ENCODE results near the gene SMC2.

Gene SMC2

GRCh38 chr9:104104360-104104759, 10.3 kb downstream of the SMC2 start:
- no peak for DNase-seq (ENCODE audit: low read depth in 2 of 2)

DNA sequence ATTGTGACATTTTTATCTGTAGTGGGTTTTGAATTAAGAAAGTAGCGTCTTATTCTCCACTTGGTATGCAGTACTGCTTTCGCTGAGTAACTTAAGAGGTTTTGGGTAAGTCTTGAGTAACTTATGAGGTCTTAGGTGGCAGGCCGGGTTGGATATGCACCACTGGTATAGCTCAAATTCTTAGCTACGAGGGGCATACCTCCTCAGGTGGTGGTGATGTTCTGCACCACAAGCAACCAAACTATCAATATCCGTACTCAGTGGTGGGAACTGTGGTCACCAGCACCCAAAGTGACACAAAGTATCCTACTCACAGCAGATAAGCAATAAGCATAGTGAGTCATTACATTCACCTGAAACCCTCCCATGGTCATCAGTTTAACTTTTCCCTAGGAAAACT, 13.7 kb downstream of the SMC2 start:
- no peak for DNase-seq (ENCODE audit: low read depth in 2 of 2)

GRCh38 chr9:104108315-104108714, 14.2 kb downstream of the SMC2 start:
- DNase-seq (ENCODE audit: low read depth in 2 of 2) = no peak

DNA sequence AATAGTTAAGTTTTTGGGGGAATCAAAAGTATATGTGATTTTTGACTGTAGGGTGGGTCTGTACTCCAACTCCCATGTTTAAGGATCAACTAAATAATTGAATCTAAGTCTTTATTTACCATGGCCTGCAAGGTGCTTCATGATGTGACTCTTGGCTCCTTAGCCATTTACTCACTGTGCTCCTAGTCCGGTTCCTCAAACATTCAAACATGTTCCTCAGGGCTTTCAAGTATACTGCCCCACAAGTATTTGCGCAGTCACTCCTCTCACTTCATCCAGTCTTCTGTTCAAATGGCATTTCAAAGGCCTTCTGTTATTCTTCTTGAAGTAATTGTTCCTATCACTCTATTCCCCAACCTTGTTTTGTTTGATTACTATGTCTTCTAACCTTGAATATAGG, 16.4 kb downstream of the SMC2 start:
- DNase-seq (ENCODE audit: low read depth in 2 of 2) = no peak

DNA sequence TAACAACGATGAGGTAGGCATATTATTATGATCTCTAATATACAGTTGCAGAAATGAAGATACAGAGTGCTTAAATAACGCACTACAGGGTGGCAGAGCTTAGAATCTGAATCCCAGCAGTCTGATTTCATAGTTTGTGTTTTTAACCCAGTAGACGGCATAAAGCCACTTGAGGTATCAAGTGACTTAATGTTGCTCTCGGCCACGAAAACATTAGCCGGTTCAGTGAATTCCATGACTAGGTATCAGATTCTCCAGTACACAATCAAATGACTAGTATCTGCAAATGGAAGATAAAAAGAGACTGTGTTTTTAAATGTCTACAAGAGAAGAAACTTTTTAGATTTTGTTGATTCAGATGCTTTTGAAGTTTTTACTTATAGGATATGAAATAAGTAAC, 24.8 kb downstream of the SMC2 start:
- DNase-seq (ENCODE audit: low read depth in 2 of 2) = no peak

- DNase-seq (ENCODE audit: low read depth in 2 of 2) = no peak
Observed at GRCh38 chr9:104121022-104121421, 26.9 kb downstream of the SMC2 start.

DNA sequence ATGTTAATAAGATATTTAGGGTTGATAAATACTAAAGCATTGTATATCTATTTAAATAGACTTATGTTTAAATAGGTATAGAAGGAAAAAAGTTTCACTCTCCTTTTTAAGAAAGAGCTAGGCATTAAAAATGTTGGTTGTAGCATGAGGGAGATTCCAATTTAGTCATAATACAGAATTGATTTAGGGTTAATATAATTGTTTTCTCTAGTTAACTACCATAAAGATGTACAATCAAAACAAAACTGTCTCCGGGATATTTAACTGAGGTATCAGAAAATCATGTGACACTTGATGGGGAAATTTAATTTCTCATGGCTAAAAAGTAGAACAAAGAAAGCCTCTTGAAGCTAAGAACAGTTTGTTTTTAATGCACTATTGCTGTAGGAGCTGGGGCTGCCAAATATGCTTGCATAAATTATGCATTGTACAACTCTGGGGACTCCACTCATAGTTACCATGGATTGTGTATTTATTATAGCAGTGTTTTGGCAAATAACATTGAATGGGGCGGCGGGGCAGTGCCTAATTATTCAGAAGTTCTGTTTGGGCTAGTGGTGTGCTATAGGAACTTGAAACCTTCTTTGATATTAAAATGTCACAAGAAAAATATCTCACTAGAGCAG, 44.2 kb downstream of the SMC2 start:
- no peak for DNase-seq (ENCODE audit: low read depth in 2 of 2)

DNA sequence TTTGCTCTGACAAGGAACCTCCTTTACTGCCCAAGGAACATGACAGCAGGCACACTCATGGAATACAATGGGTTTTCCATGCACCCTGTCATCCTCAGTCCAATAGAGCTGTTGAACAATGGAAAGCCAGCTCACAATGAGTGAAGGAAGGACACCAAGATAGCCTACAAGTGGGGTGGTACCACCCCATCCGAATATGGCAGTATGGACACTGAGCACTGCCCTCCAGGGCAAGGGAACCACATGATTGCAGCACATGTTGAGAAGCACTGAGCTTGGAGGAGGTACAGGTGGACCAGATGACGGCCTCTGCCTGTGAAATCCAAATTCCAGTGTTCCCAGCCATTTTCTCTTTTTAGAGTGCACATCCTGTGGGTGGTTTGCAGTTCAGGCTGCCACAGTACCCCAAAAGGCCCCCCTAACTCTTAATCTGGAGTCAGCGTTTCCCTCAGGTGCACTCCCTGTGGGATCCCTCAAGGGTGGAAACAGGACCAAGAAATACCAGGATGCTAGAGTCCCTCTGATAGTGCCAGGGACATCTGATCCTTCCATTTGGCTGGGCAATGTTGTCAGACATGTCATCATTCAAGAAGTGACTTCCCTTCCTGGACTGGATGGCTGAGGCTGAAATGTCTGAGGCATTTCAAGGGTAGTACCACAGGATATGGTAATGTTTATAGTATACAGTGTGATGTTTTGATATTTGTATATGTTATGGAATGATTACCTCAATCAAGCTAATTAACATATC, 48.9 kb downstream of the SMC2 start:
- no peak for DNase-seq (ENCODE audit: low read depth in 2 of 2)

DNA sequence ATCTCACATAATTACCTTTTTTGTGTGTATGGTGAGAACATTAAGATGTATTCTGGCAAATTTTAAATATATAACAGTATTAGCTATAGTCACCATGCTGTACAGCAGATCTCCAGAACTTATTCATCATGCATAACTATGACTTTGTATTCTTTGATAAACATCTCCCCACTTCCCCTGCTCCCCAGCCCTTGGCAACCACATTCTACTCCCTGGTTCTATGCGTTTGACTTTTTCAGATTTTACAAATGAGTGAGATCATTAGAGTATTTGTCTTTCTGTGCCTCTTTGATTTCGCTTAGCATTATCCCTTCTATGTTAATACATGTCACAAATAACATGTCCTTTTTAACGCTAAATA, 49.4 kb downstream of the SMC2 start:
- no peak for DNase-seq (ENCODE audit: low read depth in 2 of 2)

- no peak for DNase-seq (ENCODE audit: low read depth in 2 of 2)
Observed at GRCh38 chr9:104144336-104144735, 50.2 kb downstream of the SMC2 start.

- DNase-seq (ENCODE audit: low read depth in 2 of 2) = no peak
Observed at GRCh38 chr9:104173067-104173466, 79.0 kb downstream of the SMC2 start.

DNA sequence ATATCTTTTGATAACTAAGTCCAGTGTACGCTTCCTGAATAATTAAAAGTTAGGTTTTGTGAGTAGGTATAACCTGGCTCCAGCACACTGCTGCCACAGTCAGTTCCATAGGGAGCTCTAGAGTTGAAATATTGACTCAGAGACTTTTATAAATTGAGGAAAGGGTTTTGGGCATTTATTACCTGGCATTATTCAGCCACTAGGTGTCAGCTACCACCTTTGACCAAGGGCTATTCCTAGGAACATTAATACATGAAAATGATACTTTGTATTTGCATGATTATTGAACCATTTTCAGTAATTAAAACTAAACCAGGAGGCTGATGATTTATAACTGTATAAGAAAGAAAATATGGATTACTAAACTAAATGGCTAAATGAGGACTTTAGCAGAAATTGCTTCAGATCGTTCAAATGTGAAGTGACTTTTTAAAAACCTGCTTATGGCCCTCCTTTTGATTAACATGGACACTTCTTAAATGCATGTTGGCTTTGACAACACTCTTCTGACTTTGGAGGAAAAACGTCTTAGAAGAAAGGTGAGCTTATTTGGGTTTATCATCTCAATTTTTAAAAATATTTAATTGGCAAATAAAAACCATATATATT, 83.0 kb downstream of the SMC2 start:
- no peak for DNase-seq (ENCODE audit: low read depth in 2 of 2)

GRCh38 chr9:104177676-104178075, 83.6 kb downstream of the SMC2 start:
- DNase-seq (ENCODE audit: low read depth in 2 of 2) = no peak
